ENCODE data around the gene FTO. TPM values are rescaled to one million over a fixed set of nuclear protein-coding genes. Genes with fewer than 3 reads are reported as not detected.

The FTO gene
- total RNA-seq, 4 donors from 2014 or later, result 98.1 to 127 (median 109) TPM

DNA sequence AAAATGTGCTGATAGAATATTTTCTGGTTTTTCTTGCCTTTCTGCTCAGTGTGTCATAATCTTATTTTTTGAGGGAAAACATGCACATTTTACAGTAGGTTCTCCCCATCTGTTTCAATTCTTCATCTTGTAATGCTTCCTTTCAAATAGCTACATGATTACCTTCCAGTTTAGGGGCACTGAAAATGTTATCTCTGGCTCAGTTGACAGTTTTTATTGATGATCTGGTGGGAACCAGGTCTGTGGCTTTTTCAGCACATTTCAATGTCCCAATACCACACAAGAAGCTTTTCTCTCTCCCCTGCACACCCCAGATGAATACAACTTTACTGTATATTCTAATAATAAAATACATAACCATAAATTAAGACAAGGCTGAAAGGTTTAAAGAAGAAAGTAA is 36.5 kb downstream of the FTO start:
- Histone ChIP-seq H3K27ac (no peak overlapping the region), H3K9me3 (no peaks in the 10 kb centered on the region), H3K4me1 (peaks cover 0 to 16% (median 0%) of the 10 kb centered on the region in 4 donors), H3K36me3 (no peaks in the 10 kb centered on the region), H3K27me3 (no peaks in the 10 kb centered on the region), H3K4me3 (no peak overlapping the region)
- no peak for TF ChIP-seq POLR2A (IDR thresholded peaks at IDR 0.05)
- TF ChIP-seq EP300 (IDR thresholded peaks at IDR 0.05), result no peak
- TF ChIP-seq, protein P1, sequence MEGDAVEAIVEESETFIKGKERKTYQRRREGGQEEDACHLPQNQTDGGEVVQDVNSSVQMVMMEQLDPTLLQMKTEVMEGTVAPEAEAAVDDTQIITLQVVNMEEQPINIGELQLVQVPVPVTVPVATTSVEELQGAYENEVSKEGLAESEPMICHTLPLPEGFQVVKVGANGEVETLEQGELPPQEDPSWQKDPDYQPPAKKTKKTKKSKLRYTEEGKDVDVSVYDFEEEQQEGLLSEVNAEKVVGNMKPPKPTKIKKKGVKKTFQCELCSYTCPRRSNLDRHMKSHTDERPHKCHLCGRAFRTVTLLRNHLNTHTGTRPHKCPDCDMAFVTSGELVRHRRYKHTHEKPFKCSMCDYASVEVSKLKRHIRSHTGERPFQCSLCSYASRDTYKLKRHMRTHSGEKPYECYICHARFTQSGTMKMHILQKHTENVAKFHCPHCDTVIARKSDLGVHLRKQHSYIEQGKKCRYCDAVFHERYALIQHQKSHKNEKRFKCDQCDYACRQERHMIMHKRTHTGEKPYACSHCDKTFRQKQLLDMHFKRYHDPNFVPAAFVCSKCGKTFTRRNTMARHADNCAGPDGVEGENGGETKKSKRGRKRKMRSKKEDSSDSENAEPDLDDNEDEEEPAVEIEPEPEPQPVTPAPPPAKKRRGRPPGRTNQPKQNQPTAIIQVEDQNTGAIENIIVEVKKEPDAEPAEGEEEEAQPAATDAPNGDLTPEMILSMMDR (IDR thresholded peaks at IDR 0.05), result no peak
- DNase-seq (ENCODE audit: low spot score in 2 of 2), result no peak

DNA sequence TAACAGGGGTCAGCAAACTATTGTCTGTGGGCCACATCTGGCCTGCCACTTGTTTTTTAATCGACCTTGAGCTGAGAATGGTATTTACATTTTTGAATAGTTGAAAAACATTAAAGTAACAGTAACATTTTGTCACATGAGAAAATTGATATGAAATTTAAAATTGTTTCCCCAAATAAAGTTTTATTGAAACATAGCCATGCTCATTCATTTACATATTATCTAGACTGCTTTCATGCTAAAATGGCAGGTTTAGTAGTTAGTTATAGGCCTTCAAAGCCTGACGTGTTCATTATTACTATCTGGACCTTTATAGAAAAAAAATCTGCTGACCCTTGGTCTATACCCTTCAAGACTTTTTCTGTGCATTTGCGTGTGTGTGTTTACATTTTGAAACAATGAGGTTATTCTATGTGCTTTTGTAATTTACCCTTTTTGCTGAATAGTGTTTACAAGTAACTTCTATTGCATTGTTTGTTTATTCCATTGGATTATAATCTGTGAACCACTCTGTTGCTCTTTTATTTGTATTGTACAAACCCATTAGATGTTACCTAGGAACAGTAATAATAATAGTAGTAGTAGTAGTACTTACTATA is 37.1 kb downstream of the FTO start:
- DNase-seq (ENCODE audit: low spot score in 2 of 2), result no peak
- TF ChIP-seq, protein P1 (IDR thresholded peaks at IDR 0.05), result no peak
- no peak for TF ChIP-seq POLR2A (IDR thresholded peaks at IDR 0.05)
- TF ChIP-seq EP300 (IDR thresholded peaks at IDR 0.05), result no peak
- Histone ChIP-seq H3K9me3 (no peaks in the 10 kb centered on the region), H3K4me1 (peaks cover 0 to 21% (median 0%) of the 10 kb centered on the region in 4 donors), H3K27ac (no peak overlapping the region), H3K4me3 (no peak overlapping the region), H3K36me3 (no peaks in the 10 kb centered on the region), H3K27me3 (no peaks in the 10 kb centered on the region)
- WGBS, 2 donors, result 59 to 63% methylated on average over 3 of the region's 3 CpGs

DNA sequence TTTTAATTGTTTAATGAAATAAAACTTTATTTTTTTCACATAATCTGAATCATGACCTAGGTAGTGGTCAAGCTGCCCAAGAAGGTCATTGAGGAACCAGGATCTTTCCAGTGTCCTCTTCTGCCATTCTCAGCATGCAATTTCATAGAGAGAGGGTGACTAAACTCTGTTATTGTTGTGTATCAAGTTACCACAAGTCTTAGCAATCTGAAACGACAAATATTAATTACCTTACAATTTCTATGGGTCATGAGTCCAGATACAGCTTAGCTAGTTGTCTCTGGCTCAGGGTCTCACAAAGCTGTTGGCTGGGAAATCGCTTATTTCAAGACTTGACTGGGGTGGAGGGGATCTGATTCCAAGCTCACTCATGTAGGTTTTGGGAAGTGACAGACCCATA is 37.6 kb downstream of the FTO start:
- Histone ChIP-seq H3K4me1 (peaks cover 0 to 24% (median 0%) of the 10 kb centered on the region in 4 donors), H3K9me3 (no peaks in the 10 kb centered on the region), H3K27ac (no peak overlapping the region), H3K27me3 (no peaks in the 10 kb centered on the region), H3K36me3 (no peaks in the 10 kb centered on the region), H3K4me3 (no peak overlapping the region)
- TF ChIP-seq EP300 (IDR thresholded peaks at IDR 0.05), result no peak
- TF ChIP-seq, protein P1 (IDR thresholded peaks at IDR 0.05), result no peak
- no peak for TF ChIP-seq POLR2A (IDR thresholded peaks at IDR 0.05)
- WGBS, 2 donors, result 88 to 96% methylated on average over 2 of the region's 2 CpGs
- no peak for DNase-seq (ENCODE audit: low spot score in 2 of 2)

DNA sequence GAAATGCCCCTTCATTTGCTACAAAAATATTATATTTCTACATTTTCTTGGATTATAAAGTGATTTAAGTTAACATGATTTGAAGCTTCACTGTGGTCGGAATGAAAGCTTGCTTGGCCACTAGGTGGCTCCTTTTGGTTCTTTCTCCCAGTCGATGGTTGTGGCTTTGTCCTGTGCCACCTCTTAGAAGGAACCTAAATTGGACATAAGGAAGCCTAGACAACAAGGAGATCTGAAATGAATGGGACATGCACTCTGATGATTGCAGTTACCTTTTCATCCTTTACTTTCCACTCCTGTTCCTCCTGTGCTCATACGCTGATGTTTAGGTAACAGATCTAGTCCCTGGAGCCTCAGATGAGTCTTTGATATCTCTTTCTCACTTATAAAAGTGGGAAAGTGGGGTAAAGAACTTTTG is 39.2 kb downstream of the FTO start:
- peaks cover 0 to 24% (median 0%) of the 10 kb centered on the region in 4 donors for H3K4me1 ChIP-seq
- 71 to 75% methylated on average over 3 of the region's 3 CpGs for WGBS, 2 donors
- no peak for DNase-seq (ENCODE audit: low spot score in 2 of 2)
- no peaks in the 10 kb centered on the region for H3K27me3 ChIP-seq
- H3K9me3 ChIP-seq, result peaks cover 0 to 6% (median 3%) of the 10 kb centered on the region in 4 donors
- TF ChIP-seq, protein P1 (IDR thresholded peaks at IDR 0.05), result peak in 3 of 5 experiments; percentile 15 to 44 (median 31)
- TF ChIP-seq EP300 (IDR thresholded peaks at IDR 0.05), result no peak
- no peak overlapping the region for H3K4me3 ChIP-seq
- H3K36me3 ChIP-seq, result no peaks in the 10 kb centered on the region
- H3K27ac ChIP-seq, result no peak overlapping the region

GRCh38 chr16:53744449-53744848 is 40.5 kb downstream of the FTO start:
- Histone ChIP-seq H3K4me1 (peaks cover 0 to 24% (median 0%) of the 10 kb centered on the region in 4 donors), H3K27ac (no peak overlapping the region), H3K27me3 (no peaks in the 10 kb centered on the region), H3K9me3 (peaks cover 0 to 7% (median 3%) of the 10 kb centered on the region in 4 donors), H3K36me3 (no peaks in the 10 kb centered on the region), H3K4me3 (no peak overlapping the region)
- WGBS, 2 donors, result 74 to 77% methylated on average over 3 of the region's 3 CpGs
- no peak for DNase-seq (ENCODE audit: low spot score in 2 of 2)
- TF ChIP-seq, protein P1 (IDR thresholded peaks at IDR 0.05), result no peak
- TF ChIP-seq EP300 (IDR thresholded peaks at IDR 0.05), result no peak

All from tibial nerve (tissue), 4 donors.